Right lung (tissue), 10 donors: Measurements from ENCODE around the gene CAPN14. TPM values are rescaled to one million over a fixed set of nuclear protein-coding genes. Genes with fewer than 3 reads are reported as not detected.

Experiments
- DNase-seq, 2 donors: peaks; one replicate each; pipeline ENCODE4 v3.0.0-alpha.2; 2013
- long read RNA-seq, 8 donors: transcript quantifications; one replicate each; lab custom pipeline, GENCODE V29; 2026
- polyA plus RNA-seq, 5 donors: library from polyadenylated mRNA; unstranded; fragments of 120-200 nt; gene quantifications; one replicate each; pipeline versions ENCODE4 v1.2.1 to v1.2.3, GENCODE V29; 2013; ENCODE audit warnings: inconsistent platforms in 1 of 5, low replicate concordance in 1 of 5; ENCODE audit not compliant: insufficient read length in 5 of 5, insufficient read depth in 1 of 5

Gene CAPN14
- polyA plus RNA-seq = under 1 TPM; 0.19 to 0.27 (median 0.26) TPM
- long read RNA-seq, donor 1 = 0 reads
- long read RNA-seq, donor 2 = 0 reads
- long read RNA-seq, donor 3 = 0 reads
- long read RNA-seq, donor 4 = 0 reads
- long read RNA-seq, donor 5 = 0 reads
- long read RNA-seq, donor 6 = 0 reads
- long read RNA-seq, donor 7 = 0 reads
- long read RNA-seq, donor 8 = 0 reads

DNA sequence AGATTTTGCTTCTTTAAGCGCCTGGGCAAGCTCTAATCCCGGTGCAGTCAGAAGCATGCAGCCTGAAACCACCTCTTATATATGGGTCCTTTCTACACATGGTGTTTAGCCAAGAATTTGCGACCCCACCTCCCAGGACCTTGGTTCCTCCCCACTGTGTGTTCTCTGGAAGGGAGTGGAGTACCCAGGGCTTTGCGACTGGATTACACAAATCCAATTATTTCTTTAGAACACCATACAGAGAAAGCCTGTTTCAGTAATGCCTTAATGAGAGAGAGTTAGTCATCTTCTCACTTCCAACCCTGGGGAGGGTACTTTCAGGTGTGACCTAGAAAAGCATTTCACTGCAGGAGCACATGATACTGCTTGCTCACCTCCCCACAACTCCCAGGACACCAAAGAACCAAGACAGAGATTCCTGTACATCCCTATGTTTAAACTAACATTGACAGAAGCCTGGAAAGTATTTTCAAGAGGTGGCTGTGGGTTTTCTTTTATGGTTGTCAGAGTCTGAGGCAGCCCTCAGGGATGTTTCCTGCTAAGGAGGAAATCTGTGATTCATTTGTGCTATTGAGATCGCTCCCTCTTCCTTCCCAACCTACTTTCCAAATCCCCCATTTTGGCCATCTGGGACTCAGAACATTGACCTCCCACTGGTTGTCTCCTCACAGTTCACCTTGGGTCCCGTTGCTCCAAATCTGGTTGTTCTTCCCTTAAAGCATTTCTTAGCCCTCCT is at the start of gene CAPN14:
TSS of gene CAPN14 (minus strand) at position 51 of the 736 bp plus-strand sequence. CDS start 12,068 bp downstream, outside the sequence.
- DNase-seq = no peak

- DNase-seq = no peak
Observed at GRCh38 chr2:31266804-31267203, 49.5 kb upstream of the CAPN14 start.

- no peak for DNase-seq
Observed at GRCh38 chr2:31265234-31265633, 47.9 kb upstream of the CAPN14 start.

DNA sequence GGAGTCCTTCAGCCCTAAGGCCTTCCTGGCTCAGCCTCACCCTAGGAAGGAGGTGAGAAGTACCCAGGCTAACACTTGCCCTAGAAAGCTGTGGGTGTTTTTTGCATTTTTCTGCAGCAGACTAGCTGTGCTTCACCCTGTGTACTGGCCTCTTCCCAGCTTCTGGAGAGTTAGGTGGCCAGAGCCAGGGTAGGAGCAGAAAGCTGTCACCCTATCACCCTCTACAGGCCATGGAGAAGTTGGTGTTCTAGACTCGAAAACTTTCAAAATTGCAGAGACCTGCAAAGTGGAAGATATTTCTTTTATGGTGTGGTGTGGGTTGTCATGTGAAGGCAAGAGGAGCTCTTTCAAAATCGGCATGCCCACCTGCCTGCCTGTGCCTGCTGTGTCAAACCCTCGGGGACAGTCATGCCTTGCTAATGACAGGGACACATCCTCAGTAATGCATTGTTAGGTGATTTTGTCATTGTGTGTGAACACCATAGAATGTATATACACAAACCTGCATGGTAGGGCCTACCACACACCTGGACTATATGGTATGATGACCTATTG is 46.4 kb upstream of the CAPN14 start:
- no peak for DNase-seq

DNA sequence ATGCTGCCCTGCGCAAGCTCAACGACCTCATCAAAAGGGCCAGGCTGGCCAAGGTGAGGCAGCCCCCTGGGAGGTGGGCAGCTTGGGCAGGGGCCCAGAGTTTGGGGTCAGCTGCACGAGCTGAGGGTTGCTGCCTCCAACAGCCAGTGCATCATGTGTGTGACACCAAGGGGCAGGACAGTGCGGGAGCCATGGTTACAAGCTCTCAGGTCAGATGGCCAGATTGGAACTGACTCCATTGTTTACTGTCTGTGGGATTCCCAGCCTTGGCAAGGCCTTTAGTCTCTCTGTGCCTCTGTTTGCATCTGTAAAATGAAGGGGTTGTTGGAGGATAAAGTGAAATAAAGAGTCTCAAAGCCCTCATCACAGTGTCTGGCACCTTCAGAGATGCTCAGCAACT is 43.6 kb upstream of the CAPN14 start:
- DNase-seq = no peak

- DNase-seq = no peak
Observed at GRCh38 chr2:31259075-31259474, 41.8 kb upstream of the CAPN14 start.

DNA sequence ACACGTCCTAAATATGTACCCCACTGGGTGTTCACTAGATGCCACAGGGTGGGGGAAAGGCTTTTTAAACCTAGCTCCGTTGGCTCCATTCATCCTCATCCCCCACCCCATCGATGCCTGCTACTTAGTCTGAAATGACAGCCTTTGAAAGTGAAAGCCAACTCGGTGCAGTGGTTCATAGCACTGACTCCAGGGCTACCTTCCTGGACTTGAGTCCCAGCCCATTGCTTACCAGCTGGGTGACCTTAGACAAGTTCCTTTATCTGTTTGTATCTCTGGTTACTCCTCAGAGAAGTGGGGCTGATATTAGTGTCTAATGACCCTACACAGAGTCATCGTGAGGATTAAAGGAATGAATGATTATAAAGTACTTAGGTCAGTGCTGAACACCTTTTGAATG is 41.0 kb upstream of the CAPN14 start:
- no peak for DNase-seq

DNA sequence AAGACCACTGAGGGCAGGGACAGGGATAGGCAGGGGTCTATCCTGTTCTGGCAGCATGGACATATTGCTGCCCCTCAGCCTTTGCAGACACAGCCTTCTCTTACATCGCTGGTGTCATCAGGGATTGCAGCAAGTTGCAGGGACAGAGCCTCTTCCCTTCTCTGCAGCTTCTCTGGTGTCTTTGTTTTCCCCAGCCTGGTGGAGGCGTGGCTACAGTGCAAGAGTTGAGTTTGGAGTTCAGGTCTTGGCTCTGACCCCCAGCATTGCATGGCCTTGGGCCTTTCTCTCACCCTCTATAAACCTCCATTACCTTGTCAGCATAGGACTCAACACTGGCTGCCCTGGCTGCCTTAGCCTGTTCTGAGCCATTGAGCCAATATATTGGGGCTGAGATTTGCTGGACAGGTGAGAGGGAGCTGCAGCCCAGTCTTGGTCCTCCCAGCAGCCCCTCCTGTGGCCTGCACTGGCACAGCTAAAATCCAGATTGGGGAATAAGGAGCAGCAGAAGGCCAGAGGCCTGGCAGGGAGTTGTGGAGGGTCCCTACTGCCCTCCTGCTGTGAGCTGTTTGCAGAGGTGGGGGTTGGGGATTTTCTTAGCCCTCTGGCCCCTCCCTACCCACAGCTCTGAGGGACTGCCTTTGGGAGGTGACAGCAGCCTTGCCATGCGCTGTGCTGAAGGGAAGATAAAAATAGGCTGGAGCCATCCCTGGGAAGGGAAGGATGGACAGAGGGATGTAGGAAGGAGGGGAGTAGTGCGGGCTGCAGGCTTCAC is 39.5 kb upstream of the CAPN14 start:
- no peak for DNase-seq

DNA sequence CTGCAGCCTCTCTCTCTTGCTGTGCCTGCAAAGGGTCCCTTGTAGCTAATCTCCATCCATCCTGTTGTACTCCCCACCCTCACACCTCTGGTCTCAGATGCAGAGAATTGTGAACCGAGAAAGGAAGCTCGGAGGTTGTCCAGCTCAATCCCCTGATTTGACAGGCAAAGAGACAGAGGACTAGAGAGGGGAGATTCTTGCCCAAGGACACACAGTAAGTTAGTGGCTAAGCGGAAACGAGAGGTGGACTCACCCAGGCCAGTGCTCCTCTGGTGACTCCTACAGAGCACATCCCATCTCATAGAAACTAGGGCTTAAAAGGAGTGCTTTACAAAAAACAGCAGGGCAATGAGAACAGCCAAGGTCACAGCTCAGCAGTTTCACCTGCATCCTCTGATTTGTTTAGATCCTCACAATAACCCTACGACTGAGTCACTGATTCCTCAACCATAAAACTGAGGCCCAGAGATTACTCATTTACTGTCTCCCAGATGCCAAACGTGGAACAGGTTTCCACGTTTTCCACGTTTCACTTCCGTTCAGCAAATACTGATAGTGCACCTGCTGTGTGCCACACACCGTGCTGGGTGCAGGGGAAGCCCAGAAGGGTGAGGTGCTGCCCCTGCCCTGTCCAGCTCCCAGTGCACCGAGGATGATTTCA is 38.7 kb upstream of the CAPN14 start:
- no peak for DNase-seq

- no peak for DNase-seq
Observed at GRCh38 chr2:31254237-31255203, 37.2 kb upstream of the CAPN14 start.

- DNase-seq = no peak
Observed at GRCh38 chr2:31253356-31254131, 36.2 kb upstream of the CAPN14 start.

DNA sequence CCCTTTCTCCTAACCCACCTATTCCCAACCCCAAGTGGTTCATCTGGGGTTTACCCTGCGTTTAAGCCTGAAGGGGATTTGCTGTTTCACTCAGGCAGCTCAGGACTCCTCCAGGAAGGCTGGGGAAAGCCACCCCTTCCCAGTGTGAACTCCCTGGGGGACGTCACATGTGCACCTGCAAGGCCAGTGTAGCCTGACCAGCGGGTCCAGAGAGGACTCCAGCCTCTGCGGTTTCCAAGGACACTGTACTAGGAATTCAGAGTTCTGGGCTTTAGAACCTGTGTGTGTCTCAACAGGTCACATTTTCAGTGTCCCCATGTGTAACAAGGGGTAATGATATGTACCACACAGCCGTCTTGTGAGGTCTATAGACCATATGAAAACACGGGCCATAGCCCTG is 34.5 kb upstream of the CAPN14 start:
- DNase-seq = no peak

DNA sequence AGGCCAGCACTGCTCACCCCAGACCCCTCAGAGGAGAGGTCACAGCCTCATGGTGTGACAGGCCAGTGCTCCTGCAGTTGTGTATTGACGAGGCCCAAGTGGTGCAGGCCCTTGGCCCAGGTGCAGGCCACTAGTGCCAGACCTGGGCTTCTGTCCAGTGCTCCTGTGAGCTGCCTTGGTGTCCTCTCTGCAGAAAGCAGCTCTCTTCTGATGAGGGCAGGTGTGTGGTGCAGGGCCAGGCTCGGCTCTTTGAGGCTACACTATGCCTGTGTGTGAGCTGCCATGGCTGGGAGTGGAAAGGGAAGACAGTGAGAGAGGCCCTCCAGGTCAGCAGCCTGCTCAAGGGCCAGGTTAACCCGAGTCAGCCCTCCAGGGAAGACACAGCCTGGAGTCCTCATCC is 33.7 kb upstream of the CAPN14 start:
- no peak for DNase-seq

DNA sequence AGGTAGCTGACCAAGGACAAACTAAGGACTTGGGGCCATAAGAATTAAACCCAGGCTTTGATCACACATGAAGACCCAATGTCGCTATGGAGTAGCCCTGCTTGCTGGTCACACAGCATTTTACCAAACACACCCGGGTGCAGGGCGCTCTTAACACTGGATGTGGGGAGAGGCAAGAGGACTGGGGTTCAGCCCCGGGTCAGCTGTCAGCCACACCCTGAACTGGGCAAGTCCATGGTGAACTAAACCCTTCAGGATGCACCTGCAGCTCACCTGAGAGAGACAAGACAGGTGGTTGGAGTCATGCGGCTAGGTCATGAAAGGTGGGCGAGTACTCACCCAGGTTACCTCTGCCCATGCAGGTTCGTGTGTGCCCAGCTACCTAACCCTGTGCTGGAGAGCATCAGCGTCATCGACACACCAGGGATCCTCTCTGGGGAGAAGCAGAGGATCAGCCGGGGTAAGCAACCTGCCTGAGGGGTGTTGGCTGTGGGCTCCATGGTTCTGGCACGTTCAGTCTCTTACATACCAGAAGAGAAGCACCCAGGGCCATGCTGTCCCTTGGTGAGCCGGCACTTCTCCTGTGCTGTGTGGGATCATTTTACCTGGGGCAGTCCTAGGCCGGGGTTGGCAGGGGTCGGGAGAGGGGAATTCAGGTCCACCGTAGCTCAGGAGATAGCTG is 31.8 kb upstream of the CAPN14 start:
- DNase-seq = no peak

GRCh38 chr2:31248139-31248538 is 30.8 kb upstream of the CAPN14 start:
- DNase-seq = no peak

DNA sequence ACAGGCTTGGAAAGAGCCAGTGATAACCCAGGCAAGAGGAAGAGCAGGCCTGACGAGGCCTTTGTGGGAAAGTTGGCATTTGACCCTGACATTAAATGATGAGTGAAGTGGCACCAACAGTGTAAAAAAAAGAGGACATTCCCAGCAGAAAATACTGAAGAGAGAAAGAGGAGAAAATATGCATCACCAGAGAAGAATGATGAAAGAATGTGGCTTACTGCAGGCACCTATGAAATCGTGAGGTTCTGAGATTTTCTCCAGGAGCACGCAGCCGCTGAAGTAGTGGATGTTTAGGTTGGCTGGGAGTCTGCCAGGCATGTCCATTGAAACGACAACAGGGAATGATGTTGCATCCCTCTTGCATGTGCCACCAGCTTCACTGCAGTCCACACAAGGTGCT is 30.4 kb upstream of the CAPN14 start:
- no peak for DNase-seq

GRCh38 chr2:31246184-31246852 is 29.0 kb upstream of the CAPN14 start:
- no peak for DNase-seq

DNA sequence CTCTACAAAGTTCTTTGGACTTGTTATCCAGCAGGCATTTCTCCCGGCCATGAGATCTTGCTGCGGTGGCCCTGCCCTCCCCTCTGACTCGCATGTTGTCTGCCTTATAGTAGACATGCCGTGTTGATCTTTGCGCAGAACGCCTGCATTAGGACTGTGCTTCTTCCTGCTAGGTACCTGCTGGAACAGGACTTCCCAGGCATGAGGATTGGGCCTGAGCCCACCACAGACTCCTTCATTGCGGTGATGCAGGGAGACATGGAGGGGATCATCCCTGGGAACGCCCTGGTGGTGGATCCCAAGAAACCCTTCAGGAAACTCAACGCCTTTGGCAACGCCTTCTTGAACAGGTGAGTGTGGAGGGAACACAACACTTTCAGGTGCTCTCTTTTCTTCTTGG is 26.8 kb upstream of the CAPN14 start:
- DNase-seq = no peak

DNA sequence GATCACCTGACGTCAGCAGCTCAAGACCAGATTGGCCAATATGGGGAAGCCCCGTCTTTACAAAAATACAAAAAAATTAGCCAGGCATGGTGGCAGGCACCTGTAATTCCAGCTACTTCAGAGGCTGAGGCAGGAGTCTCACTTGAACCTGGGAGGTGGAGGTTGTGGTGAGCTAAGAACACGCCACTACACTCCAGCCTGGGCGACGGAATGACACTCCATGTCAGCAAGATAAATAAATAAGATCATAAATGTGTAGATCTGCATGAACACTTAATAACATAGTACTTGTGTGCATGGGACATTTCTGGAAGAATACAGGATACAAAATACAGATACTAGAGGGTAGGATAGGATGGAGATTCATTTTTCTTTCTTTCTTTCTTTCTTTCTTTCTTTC is 25.7 kb upstream of the CAPN14 start:
- DNase-seq = no peak
